Activated T-helper 1 cell treated with Interleukin-2 at 50 U/mL for 16 hours (primary cell): ENCODE data around the gene SOWAHC.
"Not testable (repeated sequence)": the region's sequence is repeated elsewhere in the genome, so short reads cannot be mapped to it uniquely, and the experiment has no call there.

Experiments used
- DNase-seq: peaks from one replicate; pipeline ENCODE4 v3.0.0-alpha.2; 2020; ENCODE audit warnings: low read depth

SOWAHC gene

GRCh38 chr2:109615637-109616144, 1.5 kb downstream of the SOWAHC start:
- DNase-seq, result no peak

DNA sequence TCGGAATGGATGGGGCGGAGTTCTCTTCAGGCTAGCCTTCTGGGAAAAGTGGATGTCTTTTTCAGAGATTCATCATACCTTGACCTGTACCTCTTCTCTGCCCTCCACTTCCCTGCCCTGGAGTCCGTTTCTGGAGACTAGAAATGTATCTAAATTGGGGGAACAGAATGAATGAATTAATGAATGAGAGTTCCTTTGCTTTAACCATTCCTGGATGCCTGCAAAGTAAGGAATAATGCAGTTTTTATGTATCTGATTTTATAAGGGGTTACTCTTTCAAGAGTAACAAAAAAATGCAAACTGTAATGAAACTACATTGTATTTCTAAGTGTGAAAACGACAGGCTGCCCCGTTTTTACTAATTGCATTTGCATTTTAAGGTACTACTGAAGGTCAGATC, 2.0 kb downstream of the SOWAHC start:
- no peak for DNase-seq

DNA sequence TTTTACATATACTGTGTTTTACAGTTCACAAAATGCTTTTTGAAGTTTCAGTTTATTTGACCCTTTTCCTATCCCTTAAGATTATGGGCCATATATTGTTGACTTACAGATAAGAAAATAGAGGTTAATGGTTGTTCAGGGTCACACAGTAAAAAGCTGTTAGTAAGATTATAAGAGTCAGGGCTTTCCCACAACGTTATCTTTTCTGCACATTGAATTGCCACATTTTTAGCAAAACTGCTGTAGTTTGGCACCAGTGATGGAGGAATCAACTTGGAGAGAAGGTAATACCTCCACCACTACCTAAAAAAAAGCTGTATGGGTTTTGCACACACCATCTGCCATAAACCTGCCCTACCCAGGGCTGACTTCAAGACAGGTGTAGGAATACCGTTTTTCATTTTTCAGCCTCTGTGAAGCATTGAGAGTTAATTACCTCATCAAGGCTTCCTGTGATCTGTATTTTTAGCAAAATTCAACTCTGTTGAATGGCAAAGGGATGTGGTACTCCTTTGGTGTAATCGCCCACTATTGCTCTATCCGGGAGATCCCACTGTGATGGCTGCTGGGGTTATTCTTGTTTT, 5.0 kb downstream of the SOWAHC start:
- DNase-seq, result no peak

- DNase-seq, result no peak
Measured at GRCh38 chr2:109623297-109623696, 9.1 kb downstream of the SOWAHC start.

- no peak for DNase-seq
Measured at GRCh38 chr2:109623923-109624322, 9.8 kb downstream of the SOWAHC start.

- DNase-seq, result no peak
Measured at GRCh38 chr2:109624339-109624738, 10.2 kb downstream of the SOWAHC start.

DNA sequence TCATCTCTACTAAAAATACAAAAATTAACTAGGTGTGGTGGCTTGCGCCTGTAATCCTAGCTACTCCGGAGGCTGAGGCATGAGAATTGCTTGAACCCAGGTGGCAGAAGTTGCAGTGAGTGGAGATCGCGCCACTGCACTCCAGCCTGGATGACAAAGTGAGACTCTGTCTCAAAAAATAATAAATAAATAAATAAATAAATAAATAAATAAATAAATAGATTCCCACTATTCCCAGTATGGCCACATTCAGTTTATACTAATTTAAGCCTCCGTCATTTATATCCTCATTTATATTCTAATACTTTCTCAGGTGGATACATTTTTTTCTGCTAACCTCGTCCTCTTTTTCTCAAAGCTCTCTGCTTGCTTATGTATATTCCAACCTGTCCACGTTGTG, 14.2 kb downstream of the SOWAHC start:
- not testable (repeated sequence) for DNase-seq

GRCh38 chr2:109629867-109630266, 15.7 kb downstream of the SOWAHC start:
- DNase-seq, result no peak

- no peak for DNase-seq
Measured at GRCh38 chr2:109630441-109631430, 16.6 kb downstream of the SOWAHC start.

GRCh38 chr2:109631741-109632140, 17.6 kb downstream of the SOWAHC start:
- DNase-seq, result no peak

GRCh38 chr2:109632158-109632789, 18.1 kb downstream of the SOWAHC start:
- DNase-seq, result no peak

- DNase-seq, result no peak
Measured at GRCh38 chr2:109633284-109633961, 19.3 kb downstream of the SOWAHC start.

DNA sequence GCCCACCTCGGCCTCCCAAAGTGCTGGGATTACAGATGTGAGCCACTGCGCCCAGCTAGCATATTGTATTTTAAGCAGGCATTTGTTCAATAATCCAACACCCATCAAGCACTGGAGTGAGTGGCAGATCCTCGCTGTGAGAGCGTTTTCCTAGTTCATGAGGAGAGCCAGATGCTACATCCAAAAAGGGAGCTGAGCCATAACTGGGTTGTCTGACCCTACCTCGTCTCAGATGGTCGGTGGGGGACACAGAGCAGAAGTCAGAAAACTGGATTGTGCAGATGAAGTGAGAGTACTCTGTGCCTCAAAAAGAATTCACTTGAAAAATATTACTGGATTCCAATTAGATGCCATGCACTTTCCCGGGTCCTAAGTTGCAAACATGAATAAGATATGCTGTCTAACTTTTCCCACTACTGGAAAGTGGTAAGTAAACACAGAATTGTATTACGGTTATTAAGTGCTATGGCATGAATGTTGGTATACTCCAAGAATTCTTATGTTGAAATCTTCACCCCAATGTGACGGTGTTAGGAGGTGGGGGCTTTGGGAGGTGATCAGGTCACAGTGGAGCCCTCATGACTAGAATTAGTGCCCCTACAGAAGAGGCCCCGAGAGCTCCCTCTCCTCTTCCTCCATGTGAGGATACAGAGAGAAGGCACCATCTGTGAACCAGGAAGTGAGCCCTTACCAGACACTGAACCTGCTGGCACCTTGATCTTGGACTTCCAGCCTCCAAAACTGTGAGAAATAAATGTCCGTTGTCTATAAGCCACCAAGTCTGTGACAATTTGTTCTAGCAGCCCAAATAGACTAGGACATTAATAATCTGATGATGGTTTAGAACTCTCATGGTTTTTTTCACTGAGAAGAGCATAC, 21.5 kb downstream of the SOWAHC start:
- DNase-seq, result no peak

GRCh38 chr2:109636317-109636716, 22.2 kb downstream of the SOWAHC start:
- DNase-seq, result no peak

DNA sequence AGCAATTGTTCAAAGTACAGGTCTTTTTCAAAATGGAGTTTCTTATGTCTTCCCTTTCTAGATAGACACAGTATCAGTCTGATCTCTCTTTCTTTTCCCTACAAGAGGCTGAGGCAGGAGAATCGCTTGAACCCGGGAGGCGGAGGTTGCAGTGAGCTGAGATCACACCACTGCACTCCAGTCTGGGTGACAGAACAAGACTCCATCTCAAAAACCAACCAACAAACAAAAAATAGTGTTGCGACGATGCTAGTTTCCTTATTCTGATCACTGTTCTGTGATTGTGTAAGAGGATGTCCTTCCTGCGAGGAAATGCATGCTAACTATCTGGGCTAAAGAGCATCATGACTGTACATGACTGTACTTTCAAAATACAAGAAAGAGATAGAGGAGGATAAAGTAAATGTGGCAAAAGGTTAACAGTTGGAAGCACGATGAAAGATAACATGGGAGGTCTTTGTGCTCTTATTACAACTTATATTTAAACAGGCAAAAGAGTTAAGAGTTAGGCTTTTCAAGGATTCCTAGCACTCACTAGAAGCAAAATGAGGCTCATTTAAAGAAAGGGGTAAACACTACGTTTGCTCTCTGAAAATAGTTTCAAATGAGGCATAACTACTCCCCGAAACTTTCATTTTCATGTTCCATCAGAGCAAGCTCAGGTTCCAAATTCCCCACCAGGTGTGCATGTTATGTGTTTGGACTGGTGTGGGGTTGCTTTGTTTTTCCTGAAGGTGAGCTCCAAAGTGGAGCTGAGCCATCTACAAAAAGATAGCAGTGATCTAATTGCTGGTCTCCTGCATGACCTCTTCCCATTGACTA, 23.8 kb downstream of the SOWAHC start:
- DNase-seq, result no peak

DNA sequence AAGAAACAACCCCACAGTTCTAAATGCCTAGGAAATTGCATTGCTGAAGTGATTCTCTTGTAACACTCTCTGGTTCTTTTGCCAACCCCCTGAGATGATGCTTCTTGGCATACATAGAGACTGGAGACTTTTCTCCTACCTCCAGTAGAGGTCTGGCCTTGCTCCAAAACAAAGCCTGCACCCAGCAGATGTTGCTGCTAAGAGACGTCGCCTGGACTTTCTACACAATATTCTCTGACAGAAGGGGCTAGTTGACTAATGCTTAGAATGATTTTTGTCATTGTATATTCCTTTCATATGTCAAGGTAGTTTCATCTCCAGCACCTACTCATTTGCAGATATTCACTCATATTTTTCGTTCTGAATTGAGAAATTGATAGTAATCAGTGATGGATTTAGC, 24.6 kb downstream of the SOWAHC start:
- no peak for DNase-seq

- DNase-seq, result not testable (repeated sequence)
Measured at GRCh38 chr2:109640000-109640399, 25.8 kb downstream of the SOWAHC start.

DNA sequence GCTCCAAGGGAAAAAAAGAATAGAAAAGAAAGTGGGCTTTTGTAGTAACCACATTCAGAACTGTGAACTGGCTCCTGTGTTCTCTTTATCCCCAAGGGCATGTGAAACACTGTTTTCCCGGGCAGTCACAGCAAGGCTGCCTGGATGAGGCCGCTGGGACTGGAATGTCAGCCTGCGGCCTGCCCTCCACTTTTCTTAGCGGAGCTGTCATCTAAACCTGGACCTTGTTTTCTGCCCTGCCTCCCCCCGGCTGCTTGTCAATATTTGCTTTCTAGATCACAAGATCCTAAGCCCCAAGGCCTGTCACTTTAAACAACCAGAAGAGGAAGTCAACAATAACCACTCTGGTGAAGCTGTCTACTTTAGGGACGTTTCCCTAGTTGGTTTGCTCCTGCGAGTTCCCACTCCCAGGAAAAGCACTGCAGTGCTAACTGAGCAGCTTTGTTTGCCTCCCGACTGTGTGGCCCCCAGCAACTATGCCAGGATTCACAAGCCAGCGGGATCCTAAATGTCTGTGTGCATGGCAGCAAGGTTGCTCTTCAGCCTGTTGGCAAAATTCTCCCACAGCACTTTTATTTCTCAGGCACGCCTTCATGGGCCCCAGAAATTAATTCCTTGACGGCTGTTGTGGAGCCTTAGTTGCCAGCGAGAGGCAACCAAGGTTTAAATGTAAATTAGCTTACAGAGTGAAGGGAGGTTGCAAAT, 30.6 kb downstream of the SOWAHC start:
- no peak for DNase-seq

DNA sequence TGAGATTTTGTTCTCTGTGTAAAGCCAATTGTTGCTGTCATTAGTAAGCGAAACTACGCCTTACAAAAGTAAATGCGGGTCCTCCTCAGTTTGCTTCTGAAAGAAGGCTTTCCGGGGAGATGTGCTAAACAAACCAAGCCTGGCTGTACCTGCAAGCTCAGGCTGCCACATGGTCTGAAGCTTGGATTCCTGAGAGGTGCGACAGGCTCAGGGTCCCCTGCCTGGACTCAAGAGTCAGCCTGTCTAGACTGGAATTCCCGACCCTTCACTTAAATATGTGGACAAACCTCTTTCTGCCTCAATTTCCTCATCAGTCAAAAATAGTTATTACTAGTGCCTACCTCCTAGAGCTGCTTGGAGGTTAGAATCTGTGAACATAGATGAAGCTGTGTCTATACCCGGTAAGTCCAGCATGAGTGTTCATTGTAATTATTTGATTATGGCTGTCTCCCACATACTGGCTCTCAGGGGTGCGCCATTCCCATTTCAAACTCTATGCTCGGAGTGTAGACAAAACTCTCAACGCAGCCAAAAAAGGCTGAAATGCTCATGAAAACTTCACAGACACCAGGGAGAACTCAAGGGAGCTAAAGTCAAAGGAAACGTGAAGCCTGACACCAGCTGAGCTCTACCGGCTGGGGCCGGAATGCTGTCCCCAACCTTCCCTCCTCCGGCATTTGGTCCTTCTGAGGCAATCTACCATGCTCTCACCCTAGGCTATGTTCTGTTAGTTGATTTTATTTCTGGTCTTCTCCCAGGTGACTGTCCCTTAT, 31.4 kb downstream of the SOWAHC start:
- no peak for DNase-seq
